ENCODE measurements around the gene MPRIP. TPM values are rescaled to one million over a fixed set of nuclear protein-coding genes. Genes with fewer than 3 reads are reported as not detected.

Gene MPRIP
- total RNA-seq, 6 experiments from 2014 or later = 39.0 to 97.6 (median 76.7) TPM

DNA sequence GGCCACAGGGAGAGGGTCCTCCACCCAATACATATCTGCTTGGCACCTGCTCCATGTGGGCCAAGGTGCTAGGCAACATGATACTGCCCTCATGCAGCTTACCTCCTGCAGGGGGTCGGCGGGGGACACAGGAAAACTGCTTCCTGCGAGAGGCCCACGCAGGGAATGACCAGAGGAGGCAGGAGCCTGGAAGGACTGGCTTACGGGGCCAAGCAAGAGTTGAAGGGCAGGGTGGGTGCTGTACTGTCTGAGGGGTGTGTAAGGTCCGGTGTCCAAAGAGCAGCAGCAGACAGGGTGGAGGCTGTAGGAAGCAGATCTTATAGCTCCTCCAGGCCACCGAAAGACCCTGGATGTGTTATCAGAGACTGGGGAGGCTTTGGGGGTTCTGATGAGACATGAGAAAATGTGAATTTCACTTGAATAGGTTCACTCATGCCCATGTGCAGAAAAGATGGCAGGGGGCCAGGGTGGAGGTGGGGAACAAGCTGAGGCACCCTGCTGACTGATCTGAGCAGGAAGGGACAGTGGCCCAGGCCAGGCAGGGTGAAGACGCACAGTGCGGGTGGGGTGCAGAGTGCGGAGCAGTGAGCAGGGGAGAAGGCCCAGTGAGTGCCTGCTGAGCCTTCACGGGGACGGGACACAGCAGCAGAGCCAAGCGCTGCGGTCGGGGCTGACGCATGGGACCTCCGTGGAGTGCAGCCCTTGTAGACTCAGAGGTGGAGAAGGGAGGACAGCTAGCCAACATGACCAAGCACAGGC, 186.4 kb downstream of the MPRIP start:
- peak; percentile 35 to 52 (median 42) for ATAC-seq
- intact Hi-C loops (cut with DNase I) = no loop called here
- DNase-seq = peak in 2 of 3 donors; percentile 70 to 84
- Histone ChIP-seq H3K4me1 (peaks cover 0 to 42% (median 22%) of the 10 kb centered on the region in 4 donors), H3K9me3 (no peaks in the 10 kb centered on the region), H3K27me3 (no peaks in the 10 kb centered on the region), H3K27ac (peak overlapping the region in 2 of 3 donors; percentile 40 to 67), H3K4me3 (no peak overlapping the region), H3K36me3 (peaks cover 0 to 69% (median 45%) of the 10 kb centered on the region in 4 donors)
- WGBS (ENCODE audit: insufficient coverage, low coverage, low lambda C conversion rate, missing lambda C conversion rate) = 61% methylated on average over 6 of the region's 17 CpGs
- no peak for TF ChIP-seq POLR2A (IDR thresholded peaks at IDR 0.05)
- TF ChIP-seq, protein P1, sequence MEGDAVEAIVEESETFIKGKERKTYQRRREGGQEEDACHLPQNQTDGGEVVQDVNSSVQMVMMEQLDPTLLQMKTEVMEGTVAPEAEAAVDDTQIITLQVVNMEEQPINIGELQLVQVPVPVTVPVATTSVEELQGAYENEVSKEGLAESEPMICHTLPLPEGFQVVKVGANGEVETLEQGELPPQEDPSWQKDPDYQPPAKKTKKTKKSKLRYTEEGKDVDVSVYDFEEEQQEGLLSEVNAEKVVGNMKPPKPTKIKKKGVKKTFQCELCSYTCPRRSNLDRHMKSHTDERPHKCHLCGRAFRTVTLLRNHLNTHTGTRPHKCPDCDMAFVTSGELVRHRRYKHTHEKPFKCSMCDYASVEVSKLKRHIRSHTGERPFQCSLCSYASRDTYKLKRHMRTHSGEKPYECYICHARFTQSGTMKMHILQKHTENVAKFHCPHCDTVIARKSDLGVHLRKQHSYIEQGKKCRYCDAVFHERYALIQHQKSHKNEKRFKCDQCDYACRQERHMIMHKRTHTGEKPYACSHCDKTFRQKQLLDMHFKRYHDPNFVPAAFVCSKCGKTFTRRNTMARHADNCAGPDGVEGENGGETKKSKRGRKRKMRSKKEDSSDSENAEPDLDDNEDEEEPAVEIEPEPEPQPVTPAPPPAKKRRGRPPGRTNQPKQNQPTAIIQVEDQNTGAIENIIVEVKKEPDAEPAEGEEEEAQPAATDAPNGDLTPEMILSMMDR (IDR thresholded peaks at IDR 0.05) = no peak

DNA sequence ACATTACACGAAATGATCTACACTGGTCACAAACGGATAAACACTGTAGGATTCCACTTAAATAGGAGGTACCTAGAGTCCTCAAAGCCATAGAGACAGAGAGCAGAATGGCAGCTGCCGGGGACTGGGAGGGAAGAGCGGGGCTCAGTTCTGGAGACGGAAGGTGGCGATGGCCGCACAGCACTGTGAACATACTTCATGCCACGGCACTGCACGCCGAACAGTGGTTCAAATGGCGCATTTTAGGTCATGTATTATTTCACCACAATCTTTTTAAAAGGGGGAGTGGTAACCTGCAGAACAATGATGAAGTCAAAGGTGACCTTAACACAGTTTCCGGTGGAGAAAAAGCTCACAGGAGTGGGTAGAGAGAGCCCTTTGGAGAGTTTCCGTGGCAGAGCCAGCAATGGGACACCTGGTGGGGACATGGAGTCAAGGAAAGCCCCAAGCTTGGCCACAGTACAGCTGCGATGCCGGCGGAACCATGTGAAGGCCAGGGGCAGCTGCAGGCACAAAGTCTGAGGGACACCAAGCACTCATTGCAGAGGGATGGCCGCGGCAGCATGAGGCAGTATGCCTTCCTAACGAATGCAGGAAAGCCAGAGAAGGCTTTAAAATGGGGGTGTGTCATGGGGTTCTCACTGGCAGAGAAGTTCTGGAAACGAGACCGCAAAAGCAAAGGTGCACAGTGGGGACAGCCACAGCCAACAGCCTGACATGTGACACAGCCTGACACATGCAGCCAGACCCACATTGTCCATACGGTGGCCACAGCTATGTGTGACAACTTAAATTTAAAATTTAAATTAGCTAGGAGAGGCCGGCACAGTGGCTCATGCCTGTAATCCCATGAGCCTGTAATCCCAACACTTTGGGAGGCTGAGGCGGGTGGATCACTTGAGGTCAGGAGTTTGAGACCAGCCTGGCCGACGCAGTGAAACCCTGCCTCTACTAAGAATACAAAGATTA, 187.4 kb downstream of the MPRIP start:
- Histone ChIP-seq H3K36me3 (peaks cover 0 to 60% (median 35%) of the 10 kb centered on the region in 4 donors), H3K9me3 (no peaks in the 10 kb centered on the region), H3K27me3 (no peaks in the 10 kb centered on the region), H3K27ac (peak overlapping the region in 1 of 3 donors; percentile 67), H3K4me1 (peaks cover 0 to 52% (median 22%) of the 10 kb centered on the region in 4 donors), H3K4me3 (no peak overlapping the region)
- DNase-seq (no peak), ATAC-seq (no peak)
- TF ChIP-seq, protein P1 (IDR thresholded peaks at IDR 0.05) = no peak
- TF ChIP-seq POLR2A (IDR thresholded peaks at IDR 0.05) = no peak
- WGBS (ENCODE audit: insufficient coverage, low coverage, low lambda C conversion rate, missing lambda C conversion rate) = 83% methylated on average over 19 of the region's 26 CpGs
- intact Hi-C loops (cut with DNase I) = no loop called here

DNA sequence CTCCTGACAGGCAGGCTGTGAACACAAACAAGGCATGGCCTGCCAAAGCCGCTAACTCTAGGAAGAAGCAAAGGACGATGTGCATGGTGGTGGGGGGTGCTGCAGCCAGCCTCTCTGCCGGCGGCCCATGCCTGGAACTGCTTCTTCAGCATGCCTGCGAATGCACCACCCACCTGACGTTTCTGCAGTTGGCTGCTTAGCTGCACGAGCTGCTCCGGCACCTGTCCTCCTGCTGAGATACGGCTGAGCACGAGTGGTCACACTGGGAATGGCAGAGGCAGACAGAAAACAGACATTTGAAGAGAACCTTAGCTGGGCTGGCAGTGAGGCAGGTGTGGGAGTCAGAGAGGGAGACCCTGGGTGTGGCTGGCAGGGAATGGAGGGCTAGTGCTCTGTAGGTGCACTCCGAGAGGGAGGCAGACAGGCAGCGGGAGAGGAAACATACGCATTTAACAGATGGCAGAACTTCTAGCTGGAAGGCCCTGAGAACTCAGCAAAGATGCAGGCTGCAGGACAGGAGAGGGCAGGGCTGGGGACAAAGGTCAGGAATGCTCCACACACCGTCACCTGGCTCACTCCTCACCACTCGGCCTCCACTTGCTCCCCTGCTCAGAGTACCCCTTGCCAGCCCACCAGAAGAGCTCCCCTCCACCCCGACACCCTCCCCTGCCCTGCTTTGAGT, 189.5 kb downstream of the MPRIP start:
- no peak for DNase-seq
- H3K36me3 ChIP-seq = peaks cover 0 to 39% (median 19%) of the 10 kb centered on the region in 4 donors
- WGBS (ENCODE audit: insufficient coverage, low coverage, low lambda C conversion rate, missing lambda C conversion rate) = 71% methylated on average over 6 of the region's 16 CpGs
- H3K4me3 ChIP-seq = no peak overlapping the region
- H3K4me1 ChIP-seq = peaks cover 0 to 66% (median 28%) of the 10 kb centered on the region in 4 donors
- no peaks in the 10 kb centered on the region for H3K27me3 ChIP-seq
- ATAC-seq = peak in 3 of 4 donors; percentile 5 to 36 (median 20)
- H3K9me3 ChIP-seq = no peaks in the 10 kb centered on the region
- H3K27ac ChIP-seq = no peak overlapping the region
- no peak for TF ChIP-seq POLR2A (IDR thresholded peaks at IDR 0.05)
- TF ChIP-seq, protein P1 (IDR thresholded peaks at IDR 0.05) = no peak
- intact Hi-C loops (cut with DNase I) = no loop called here

DNA sequence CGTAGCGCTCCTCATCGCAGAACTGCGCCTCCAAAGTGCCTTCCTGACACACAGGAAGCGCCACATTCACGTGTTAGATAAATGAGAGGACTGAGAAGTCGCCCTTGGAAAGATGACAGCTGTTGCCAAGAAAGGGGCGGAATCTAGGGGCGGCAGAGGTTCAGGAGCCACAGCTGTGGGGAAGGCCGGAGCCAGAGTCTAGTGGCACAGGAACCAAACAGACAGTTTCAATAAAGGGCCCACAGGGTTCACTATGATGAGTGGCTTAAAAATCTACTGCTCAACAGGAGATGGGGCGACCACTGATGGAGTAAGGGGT, 190.0 kb downstream of the MPRIP start:
- peaks cover 0 to 34% (median 14%) of the 10 kb centered on the region in 4 donors for H3K36me3 ChIP-seq
- intact Hi-C loops (cut with DNase I) = no loop called here
- H3K4me1 ChIP-seq = peaks cover 0 to 66% (median 28%) of the 10 kb centered on the region in 4 donors
- H3K9me3 ChIP-seq = no peaks in the 10 kb centered on the region
- WGBS (ENCODE audit: insufficient coverage, low coverage, low lambda C conversion rate, missing lambda C conversion rate) = 75% methylated on average over 9 of the region's 11 CpGs
- no peak for ATAC-seq
- no peak overlapping the region for H3K27ac ChIP-seq
- no peak overlapping the region for H3K4me3 ChIP-seq
- H3K27me3 ChIP-seq = no peaks in the 10 kb centered on the region
- no peak for DNase-seq
- TF ChIP-seq POLR2A (IDR thresholded peaks at IDR 0.05) = no peak
- TF ChIP-seq, protein P1 (IDR thresholded peaks at IDR 0.05) = no peak
